SK-N-SH treated with all-trans-retinoic acid at 6 μM for 48 hours (cell line): ENCODE measurements around the gene EXOC4.

Experiments used
- ARNTL ChIP-seq: fragments of 450-650 bp; formaldehyde crosslinking; IDR thresholded peaks from 2 replicates; pipeline ENCODE4 v1.5.0; 2020; ENCODE audit warnings: low read depth, mild to moderate bottlenecking, moderate library complexity, borderline replicate concordance
- BACH2 ChIP-seq: fragments of 250-450 bp; sonication (Bioruptor Pico); IDR thresholded peaks from 2 replicates; pipeline ENCODE4 v1.9.0; 2021; ENCODE audit warnings: mild to moderate bottlenecking, borderline replicate concordance
- CSRNP3 ChIP-seq: fragments of 250-450 bp; sonication (Bioruptor Pico); IDR thresholded peaks from 2 replicates; pipeline ENCODE4 v1.5.1; 2021; ENCODE audit warnings: mild to moderate bottlenecking, moderate library complexity
- ESRRG ChIP-seq: fragments of 250-450 bp; sonication (Bioruptor Pico); IDR thresholded peaks from 2 replicates; pipeline ENCODE4 v1.6.1; 2021; ENCODE audit warnings: mild to moderate bottlenecking
- PATZ1 ChIP-seq: fragments of 250-450 bp; sonication (Bioruptor Pico); IDR thresholded peaks from 2 replicates; pipeline ENCODE4 v1.8.0; 2020; ENCODE audit warnings: mild to moderate bottlenecking, moderate library complexity, borderline replicate concordance
- SNAI2 ChIP-seq: fragments of 250-450 bp; sonication (Bioruptor Pico); IDR thresholded peaks from 2 replicates; pipeline ENCODE4 v1.5.0; 2020; ENCODE audit warnings: mild to moderate bottlenecking, moderate library complexity
- TSHZ2 ChIP-seq: fragments of 250-450 bp; sonication (Bioruptor Pico); IDR thresholded peaks from 2 replicates; pipeline ENCODE4 v1.5.0; 2020; ENCODE audit warnings: mild to moderate bottlenecking, moderate library complexity
- ZNF70 ChIP-seq: fragments of 450-650 bp; formaldehyde crosslinking; IDR thresholded peaks from 2 replicates; pipeline ENCODE4 v1.5.0; 2020; ENCODE audit warnings: mild to moderate bottlenecking, moderate library complexity

GRCh38 chr7:133941496-133941895 lies 688.6 kb downstream of the EXOC4 start:
- TF ChIP-seq ARNTL (no peak), ZNF70 (no peak), PATZ1 (no peak), CSRNP3 (CRISPR knock-in tag) (no peak), BACH2 (CRISPR knock-in tag) (no peak), SNAI2 (CRISPR knock-in tag) (no peak), ESRRG (no peak), TSHZ2 (CRISPR knock-in tag) (no peak)
